HFFc6 (cell line): ENCODE results near the gene RTEL1. TPM values are rescaled to one million over a fixed set of nuclear protein-coding genes. Genes with fewer than 3 reads are reported as not detected.
A peak's percentile ranks its signal among the peaks of the same experiment; 100 is the strongest.

Experiments used
- DNase-seq: peaks from one replicate; pipeline ENCODE4 v3.0.0-alpha.2; 2018
- H3K27ac Mint-ChIP-seq: 2 replicates; pipeline ENCODE4 v1.8.0; 2020; ENCODE audit warnings: mild to moderate bottlenecking, mixed read lengths
- H3K27me3 Mint-ChIP-seq: 2 replicates; pipeline ENCODE4 v1.8.0; 2021; ENCODE audit warnings: mild to moderate bottlenecking, moderate library complexity, mixed read lengths; ENCODE audit not compliant: insufficient read depth
- H3K36me3 Mint-ChIP-seq: 2 replicates; pipeline ENCODE4 v1.8.0; 2021; ENCODE audit warnings: low read depth, mixed read lengths
- H3K4me1 Mint-ChIP-seq: 2 replicates; pipeline ENCODE4 v1.8.0; 2020; ENCODE audit warnings: low read depth, mixed read lengths
- H3K4me3 Mint-ChIP-seq: 2 replicates; pipeline ENCODE4 v1.8.0; 2020; ENCODE audit warnings: mild to moderate bottlenecking, moderate library complexity, mixed read lengths
- H3K9me3 Mint-ChIP-seq: 2 replicates; pipeline ENCODE4 v1.8.0; 2020; ENCODE audit warnings: mild to moderate bottlenecking, mixed read lengths
- total RNA-seq, 6 experiments: library from RNA; stranded (reverse); fragmentation: NEBNext Ultra II Directional; extraction: Animal tissue kit (Norgen Biotek cat#: 25700); gene quantifications; 2 replicates in 1 of 6; 3 replicates in 5 of 6; pipeline ENCODE4 v1.2.3, GENCODE V29; 2021
- TF ChIP-seq, protein P1 (sequence below): fragments of 200-600 bp; sonication (generic); IDR thresholded peaks from 2 replicates; pipeline ENCODE4 v1.5.0; 2021; ENCODE audit warnings: antibody characterized with exemption, mild to moderate bottlenecking

Gene RTEL1
- total RNA-seq, 6 experiments from 2014 or later: 19.0 to 26.8 (median 22.7) TPM

DNA sequence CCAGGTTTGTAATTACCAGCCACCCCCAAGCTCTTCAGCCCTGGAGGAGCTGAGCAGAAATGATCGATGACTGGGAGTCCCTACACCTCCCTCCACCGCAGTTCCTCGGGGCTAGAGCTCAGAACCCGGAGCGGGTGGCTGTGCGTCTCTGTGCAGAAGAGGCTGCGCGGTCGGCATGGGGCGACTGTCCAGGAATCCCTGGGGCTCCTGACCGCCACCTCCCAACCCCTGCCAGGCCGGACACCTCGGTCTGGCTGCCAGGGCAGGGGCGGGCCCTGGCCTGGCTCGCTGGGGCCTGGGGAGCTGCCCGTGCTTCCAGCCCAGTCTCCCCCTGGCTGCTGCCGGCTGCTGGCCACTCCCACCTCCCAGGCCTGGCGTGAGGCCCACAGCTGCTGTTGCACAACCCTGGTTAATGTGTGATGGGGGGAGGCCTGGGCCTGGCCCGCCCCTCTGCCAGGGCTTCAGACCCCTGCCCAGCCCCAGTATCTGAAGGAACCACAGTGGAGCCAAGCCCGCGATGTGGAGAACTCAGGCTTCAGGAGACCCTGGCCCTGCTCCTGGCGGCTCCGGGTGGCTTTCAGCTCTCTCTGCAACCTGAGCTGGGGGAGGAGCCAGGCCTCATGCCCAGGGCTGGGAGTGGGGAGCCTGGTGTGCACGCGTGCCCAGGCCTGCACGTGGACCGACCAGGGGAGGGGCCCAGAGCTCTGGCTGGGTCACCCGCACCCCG lies 82.7 kb downstream of the RTEL1 start:
- peak overlapping the region; percentile 79 for H3K4me3 Mint-ChIP-seq
- peaks cover 4% of the 10 kb centered on the region; the same call in 1 of the 2 replicates for H3K36me3 Mint-ChIP-seq
- TF ChIP-seq, protein P1, sequence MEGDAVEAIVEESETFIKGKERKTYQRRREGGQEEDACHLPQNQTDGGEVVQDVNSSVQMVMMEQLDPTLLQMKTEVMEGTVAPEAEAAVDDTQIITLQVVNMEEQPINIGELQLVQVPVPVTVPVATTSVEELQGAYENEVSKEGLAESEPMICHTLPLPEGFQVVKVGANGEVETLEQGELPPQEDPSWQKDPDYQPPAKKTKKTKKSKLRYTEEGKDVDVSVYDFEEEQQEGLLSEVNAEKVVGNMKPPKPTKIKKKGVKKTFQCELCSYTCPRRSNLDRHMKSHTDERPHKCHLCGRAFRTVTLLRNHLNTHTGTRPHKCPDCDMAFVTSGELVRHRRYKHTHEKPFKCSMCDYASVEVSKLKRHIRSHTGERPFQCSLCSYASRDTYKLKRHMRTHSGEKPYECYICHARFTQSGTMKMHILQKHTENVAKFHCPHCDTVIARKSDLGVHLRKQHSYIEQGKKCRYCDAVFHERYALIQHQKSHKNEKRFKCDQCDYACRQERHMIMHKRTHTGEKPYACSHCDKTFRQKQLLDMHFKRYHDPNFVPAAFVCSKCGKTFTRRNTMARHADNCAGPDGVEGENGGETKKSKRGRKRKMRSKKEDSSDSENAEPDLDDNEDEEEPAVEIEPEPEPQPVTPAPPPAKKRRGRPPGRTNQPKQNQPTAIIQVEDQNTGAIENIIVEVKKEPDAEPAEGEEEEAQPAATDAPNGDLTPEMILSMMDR: peak; percentile 31; the same call in 1 of the 2 replicates
- DNase-seq: peak; percentile 86
- no peaks in the 10 kb centered on the region for H3K9me3 Mint-ChIP-seq
- H3K27ac Mint-ChIP-seq: peak overlapping the region; percentile 64
- no peaks in the 10 kb centered on the region for H3K4me1 Mint-ChIP-seq
- peaks cover 2% of the 10 kb centered on the region for H3K27me3 Mint-ChIP-seq

DNA sequence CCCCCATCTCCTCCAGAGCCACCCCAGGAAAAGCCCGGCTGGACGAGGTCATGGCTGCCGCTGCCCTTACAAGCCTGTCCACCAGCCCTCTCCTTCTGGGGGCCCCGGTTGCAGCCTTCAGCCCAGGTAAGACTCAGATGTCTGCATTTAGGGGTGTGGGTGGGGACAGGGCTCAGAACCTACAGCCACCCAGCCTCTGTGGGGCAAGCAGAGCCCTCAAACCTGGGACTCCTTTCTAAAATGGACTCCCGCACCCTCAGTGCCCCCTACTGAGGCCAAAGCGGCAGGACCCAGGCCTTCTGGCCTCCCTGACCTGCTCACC lies 83.2 kb downstream of the RTEL1 start:
- peak overlapping the region; percentile 64 for H3K27ac Mint-ChIP-seq

DNA sequence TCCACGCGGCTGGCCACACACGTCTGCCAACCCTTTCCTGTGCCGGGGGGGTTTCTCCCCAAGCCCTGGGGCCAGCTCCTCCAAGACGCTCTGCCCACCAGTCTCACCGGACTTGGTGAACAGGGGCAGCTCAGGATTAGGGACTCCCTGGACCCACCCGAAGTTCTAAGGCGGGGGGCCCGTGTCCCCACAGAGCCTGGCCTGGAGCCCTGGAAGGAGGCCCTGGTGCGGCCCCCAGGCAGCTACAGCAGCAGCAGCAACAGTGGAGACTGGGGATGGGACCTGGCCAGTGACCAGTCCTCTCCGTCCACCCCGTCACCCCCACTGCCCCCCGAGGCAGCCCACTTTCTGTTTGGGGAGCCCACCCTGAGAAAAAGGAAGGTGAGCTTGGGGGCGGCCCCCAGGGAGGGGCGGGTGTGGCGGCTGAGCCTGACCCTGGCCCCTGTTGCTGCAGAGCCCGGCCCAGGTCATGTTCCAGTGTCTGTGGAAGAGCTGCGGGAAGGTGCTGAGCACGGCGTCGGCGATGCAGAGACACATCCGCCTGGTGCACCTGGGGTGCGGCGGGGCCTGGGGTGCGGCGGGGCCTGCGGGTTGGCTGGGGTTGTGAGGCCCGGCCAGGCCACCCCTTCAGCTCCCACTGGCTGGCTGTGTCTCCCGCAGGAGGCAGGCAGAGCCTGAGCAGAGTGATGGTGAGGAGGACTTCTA lies 83.7 kb downstream of the RTEL1 start:
- TF ChIP-seq, protein P1: no peak
- peak overlapping the region; percentile 64; the same call in 1 of the 2 replicates for H3K27ac Mint-ChIP-seq

More for the DNA sequence above, 83.2 kb downstream of the RTEL1 start:
- no peak for DNase-seq
- Mint-ChIP-seq H3K4me1 (no peaks in the 10 kb centered on the region), H3K4me3 (peak overlapping the region; percentile 79), H3K9me3 (no peaks in the 10 kb centered on the region), H3K27me3 (no peaks in the 10 kb centered on the region; the same call in none of the 2 replicates), H3K36me3 (peaks cover 4% of the 10 kb centered on the region; the same call in 1 of the 2 replicates)
- TF ChIP-seq, protein P1: no peak

DNA sequence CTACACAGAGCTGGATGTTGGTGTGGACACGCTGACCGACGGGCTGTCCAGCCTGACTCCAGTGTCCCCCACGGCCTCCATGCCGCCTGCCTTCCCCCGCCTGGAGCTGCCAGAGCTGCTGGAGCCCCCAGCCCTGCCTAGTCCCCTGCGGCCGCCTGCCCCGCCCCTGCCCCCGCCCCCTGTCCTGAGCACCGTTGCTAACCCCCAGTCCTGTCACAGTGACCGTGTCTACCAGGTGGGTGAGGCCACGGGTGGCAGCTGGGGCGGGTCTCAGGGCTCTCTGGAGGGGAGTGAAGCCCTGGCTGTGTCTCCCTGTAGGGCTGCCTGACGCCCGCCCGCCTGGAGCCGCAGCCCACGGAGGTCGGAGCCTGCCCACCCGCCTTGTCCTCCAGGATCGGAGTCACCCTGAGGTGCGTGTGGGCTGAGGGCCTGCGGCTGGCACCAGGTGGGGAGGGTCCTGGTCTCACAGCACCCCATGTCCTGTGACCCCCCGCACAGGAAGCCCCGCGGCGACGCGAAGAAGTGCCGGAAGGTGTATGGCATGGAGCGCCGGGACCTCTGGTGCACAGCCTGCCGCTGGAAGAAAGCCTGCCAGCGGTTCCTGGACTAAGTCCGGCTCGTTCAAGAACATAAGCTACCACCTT lies 84.4 kb downstream of the RTEL1 start:
- no peak for DNase-seq
- H3K9me3 Mint-ChIP-seq: no peaks in the 10 kb centered on the region
- H3K27ac Mint-ChIP-seq: no peak overlapping the region
- H3K4me3 Mint-ChIP-seq: no peak overlapping the region
- H3K4me1 Mint-ChIP-seq: no peaks in the 10 kb centered on the region
- H3K36me3 Mint-ChIP-seq: peaks cover 4% of the 10 kb centered on the region; the same call in 1 of the 2 replicates
- H3K27me3 Mint-ChIP-seq: no peaks in the 10 kb centered on the region; the same call in 1 of the 2 replicates
- TF ChIP-seq, protein P1: no peak

More for the DNA sequence above, 83.7 kb downstream of the RTEL1 start:
- Mint-ChIP-seq H3K4me1 (no peaks in the 10 kb centered on the region), H3K36me3 (peaks cover 4% of the 10 kb centered on the region; the same call in 1 of the 2 replicates), H3K4me3 (peak overlapping the region; percentile 79), H3K27me3 (no peaks in the 10 kb centered on the region; the same call in 1 of the 2 replicates), H3K9me3 (no peaks in the 10 kb centered on the region)
- DNase-seq: no peak

DNA sequence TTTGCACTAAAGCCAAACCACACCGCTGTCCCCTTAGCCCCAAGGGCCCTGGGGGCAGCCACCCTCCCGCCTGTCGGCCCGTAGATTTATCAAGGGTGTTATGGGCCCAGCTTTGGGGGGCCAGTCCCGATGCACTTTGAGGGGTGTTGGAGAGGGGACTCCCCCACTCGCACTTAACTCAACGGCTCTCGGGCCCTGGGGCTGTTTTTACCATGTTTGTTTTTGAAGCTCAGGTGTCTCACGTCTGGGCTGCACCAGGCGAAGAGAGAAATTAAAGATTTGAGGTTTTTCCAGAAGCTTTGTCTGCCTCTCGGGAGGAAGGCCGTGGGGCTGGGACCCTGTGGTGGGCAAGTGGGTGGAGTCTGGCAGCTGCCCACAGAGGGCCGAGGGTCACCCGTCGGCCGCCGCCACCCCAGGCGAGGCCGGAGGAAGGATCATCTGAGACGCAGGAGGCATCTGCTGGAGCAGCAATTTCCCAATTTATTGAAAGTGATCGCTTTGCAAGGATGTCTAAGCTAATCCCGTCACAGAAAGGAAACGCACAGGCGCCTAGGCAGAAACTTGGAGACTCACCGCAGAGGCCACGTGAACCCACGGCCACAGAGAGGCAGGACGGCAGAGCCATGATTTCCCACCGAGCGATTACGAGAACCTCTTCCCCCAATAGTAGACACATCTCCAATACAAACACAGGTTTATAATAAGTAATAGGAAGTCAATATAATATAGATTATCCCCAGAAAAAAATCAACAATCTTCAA lies 85.3 kb downstream of the RTEL1 start:
- Mint-ChIP-seq H3K27ac (no peak overlapping the region), H3K4me1 (no peaks in the 10 kb centered on the region), H3K27me3 (no peaks in the 10 kb centered on the region; the same call in 1 of the 2 replicates), H3K4me3 (no peak overlapping the region), H3K36me3 (peaks cover 4% of the 10 kb centered on the region; the same call in 1 of the 2 replicates), H3K9me3 (no peaks in the 10 kb centered on the region)
- TF ChIP-seq, protein P1: no peak
- DNase-seq: no peak
